HG03064 (cell line): ENCODE measurements around the gene NANOS2.
"Not testable (repeated sequence)": the region's sequence is repeated elsewhere in the genome, so short reads cannot be mapped to it uniquely, and the experiment has no call there.

ENCODE experiments used
- ATAC-seq: cut with Tn5 transposase; IDR thresholded peaks from one replicate; pipeline ENCODE4 v1.9.1; 2021; ENCODE audit warnings: low read depth; ENCODE audit not compliant: unreplicated experiment

Gene NANOS2

DNA sequence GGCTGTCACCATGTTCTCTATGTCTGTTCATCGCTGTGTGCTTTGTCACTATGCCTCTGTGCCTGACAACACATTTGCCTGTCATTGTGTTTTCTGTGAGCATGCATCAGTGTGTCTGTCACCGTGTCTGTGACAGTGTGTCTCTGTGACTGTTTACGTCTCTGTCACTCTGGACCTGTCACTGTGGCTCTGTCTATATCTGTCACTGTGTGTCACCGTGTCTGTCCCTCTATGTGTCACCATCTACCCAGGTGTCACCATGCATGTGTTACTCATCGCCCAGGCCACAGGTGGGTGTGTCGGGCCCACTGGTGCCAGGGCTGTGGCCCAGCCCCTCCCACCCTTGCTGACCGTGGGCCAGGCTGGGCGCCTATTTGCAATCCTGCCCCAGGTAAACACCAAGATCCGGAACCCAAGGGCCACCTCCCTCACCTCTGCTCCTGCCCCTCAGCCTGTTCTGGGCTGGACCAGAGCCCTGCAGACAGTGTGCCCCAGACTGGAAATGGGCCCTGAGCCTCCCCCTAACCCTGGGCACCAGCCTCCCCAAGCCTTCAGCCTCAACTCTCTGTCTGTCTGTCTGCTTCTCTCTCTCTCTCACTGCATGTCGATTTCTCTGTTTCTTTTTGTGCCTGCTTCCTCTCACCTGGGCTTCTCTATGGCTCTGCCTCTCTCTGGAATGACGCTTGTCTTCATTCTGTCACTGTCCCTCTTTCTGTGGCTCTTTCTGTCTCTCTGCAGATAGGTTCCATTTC, 36.4 kb downstream of the NANOS2 start:
- ATAC-seq, result no peak

DNA sequence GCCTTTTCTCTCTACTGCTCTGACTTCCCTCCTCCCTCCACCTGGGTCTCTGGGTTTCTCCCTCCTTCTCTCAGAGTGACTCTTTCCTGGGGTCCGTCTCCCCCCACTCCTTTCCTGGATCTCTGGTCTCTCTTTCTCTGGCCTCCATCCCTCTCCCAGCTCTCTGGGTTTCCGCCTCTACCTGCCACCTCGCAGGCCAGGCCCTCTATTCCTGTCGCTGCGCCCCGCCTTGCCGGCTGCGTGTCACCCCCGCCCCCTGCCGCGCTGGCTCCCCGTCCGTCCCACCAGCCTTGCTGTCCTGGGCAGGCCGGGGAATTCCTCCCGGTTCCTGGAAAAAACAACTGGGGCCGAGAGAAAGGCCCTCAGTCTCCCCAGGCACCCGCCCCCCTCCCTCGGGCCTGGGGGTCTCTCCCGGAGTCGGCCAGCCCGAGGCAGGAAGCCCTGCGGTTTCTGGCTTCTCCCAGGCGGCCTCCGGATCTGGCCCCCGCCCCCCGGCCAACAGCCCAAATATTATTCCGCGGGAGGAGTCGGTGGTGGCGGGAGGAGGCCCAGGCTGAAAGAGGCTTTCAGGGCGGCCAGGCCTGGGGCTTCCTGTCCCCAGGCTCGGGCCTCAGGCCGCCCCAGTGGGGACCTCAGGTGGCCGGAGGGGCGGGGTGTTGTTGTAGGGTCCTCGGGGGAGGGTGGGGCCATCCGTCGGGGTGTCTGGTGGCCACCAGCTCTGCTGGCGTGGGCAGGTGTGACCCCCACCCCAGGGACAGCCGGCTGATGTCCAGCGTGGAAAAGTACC, 38.0 kb downstream of the NANOS2 start:
- no peak for ATAC-seq

GRCh38 chr19:45876161-45876410, 38.5 kb downstream of the NANOS2 start:
- no peak for ATAC-seq

DNA sequence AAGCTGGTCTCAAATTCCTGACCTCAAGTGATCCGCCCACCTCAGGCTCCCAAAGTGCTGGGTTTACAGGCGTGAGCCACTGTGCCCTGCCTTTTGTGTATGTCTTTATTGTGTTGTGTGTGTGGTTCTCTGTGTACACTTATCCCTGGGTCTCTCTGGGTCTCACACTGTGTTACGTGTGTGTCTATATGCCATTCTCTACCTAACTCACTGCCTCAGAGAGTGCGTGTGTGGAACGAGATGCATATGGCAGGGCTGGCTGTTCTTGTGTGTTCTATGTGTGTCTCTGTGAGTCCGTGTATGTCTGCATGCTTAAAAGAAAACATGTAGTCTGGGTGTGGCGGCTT, 40.0 kb downstream of the NANOS2 start:
- no peak for ATAC-seq

GRCh38 chr19:45873219-45873772, 41.3 kb downstream of the NANOS2 start:
- ATAC-seq, result no peak

GRCh38 chr19:45872095-45872919, 42.3 kb downstream of the NANOS2 start:
- ATAC-seq, result no peak

DNA sequence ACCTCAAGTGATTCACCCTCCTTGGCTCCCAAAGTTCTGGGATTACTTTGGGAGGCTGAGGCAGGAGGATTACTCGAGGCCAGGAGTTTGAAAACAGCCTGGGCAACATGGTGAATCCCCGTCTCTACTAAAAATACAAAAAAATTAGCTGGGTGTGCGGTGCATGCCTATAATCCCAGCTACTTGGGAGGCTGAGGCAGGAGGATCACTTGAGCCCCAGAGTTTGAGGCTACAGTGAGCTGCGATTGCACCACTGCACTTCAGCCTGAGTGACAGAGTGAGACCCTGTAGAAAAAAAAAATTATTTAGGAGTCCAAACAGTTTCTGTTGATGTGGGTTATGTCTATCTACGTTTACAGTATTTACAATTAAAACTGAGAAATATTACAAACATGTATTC, 43.8 kb downstream of the NANOS2 start:
- ATAC-seq, result no peak

DNA sequence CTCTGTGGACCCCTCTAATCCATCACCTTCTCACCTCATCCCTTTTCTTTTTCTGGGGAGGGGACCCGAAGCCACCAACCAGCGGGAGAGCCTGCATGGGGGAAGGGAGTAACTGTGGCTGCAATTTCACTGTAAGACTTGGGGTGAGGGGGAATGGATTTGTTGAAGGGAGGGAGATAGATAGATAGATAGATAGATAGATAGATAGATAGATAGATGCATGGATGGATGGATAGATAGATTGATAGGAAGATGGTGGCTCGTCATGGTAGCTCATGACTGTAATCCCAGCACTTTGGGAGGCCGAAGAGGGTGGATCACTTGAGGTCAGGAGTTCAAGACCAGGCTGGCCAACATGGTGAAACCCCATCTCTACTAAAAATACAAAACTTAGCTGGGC, 47.3 kb downstream of the NANOS2 start:
- not testable (repeated sequence) for ATAC-seq

- no peak for ATAC-seq
Observed at GRCh38 chr19:45866400-45867176, 48.0 kb downstream of the NANOS2 start.

- ATAC-seq, result no peak
Observed at GRCh38 chr19:45865269-45865948, 49.2 kb downstream of the NANOS2 start.

GRCh38 chr19:45864629-45865082, 49.9 kb downstream of the NANOS2 start:
- no peak for ATAC-seq

DNA sequence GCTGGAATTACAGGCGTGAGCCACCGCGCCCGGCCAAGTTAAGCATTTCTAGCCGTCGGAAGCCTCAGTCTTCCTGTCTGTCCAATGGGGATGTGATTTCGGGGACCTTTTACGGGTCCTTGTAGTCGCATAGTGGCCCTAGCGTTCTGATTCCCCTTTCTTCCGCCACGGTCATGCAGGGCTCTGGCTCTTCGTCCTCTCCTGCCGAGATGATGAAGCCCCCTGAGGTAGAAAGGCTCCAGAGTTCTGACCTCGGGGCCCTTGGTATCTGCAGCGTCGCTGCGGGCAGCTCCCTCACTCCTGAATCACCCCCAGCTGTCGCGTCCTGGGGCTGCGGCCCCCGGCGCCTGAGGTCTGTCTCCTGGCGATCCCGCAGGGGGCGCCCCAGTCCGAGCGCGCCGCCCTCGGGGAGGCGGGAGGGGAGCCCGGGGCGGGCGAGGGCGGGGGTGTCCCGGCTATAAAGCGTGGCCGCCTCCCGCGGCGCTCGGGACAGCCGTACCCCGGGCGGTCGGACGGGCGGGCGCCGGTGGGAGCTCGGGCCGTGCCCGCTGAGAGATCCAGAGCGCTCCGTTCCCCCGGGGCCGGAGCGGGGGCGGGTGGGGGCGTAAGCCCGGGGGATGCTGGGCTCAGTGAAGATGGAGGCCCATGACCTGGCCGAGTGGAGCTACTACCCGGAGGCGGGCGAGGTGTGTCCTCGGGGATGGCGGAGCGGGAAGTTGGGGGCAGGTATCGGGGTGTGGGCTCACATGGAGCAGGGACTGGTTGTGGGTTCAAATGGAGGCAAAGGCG, 50.5 kb downstream of the NANOS2 start, which contains the start of gene FOXA3:
Gene FOXA3 (plus strand): TSS at position 487 of the 789 bp plus-strand sequence. CDS start 131 bp downstream, at position 618.
- no peak for ATAC-seq

GRCh38 chr19:45863335-45863839, 51.2 kb downstream of the NANOS2 start:
- ATAC-seq, result no peak
